ENCODE measurements around the gene SULT1C3.

The SULT1C3 gene

DNA sequence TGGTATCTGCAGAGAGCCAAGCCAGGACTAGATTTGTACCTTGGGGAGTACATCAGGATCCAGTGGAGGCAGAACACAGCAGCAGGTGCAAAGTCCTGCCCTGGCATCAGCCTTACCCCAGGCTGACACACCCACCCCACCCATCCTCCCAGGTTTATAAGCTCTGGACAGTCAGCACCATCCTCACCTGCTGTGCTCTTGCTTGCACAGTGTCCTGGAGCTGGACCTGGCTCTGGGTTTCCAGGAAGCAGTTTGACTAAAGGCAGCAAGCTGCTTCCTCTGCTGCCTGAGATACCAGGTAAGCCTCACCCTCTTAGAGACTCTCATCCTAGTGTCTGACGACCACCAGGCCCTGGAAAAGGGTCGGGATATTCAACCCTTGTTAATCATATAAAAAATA is at the start of gene SULT1C3:
SULT1C3 (plus strand) TSS at position 183 of the 400 bp plus-strand sequence. CDS start 7,227 bp downstream, outside the sequence.
- H3K4me3 ChIP-seq: no peak within 1 kb of the TSS
- no peak within 1 kb of the TSS for H3K9ac ChIP-seq (ENCODE audit: insufficient read length)
- DNase-seq (ENCODE audit: low read depth, low spot score): no peak
- no peak for TF ChIP-seq FOXP2 (optimal IDR thresholded peaks at IDR 0.05; ENCODE audit: control extremely low read depth, extremely low read length, insufficient read depth)
- TF ChIP-seq POLR2AphosphoS5 (IDR thresholded peaks at IDR 0.05; ENCODE audit: borderline replicate concordance, low read depth, low read length): no peak
- no peak for TF ChIP-seq EZH2 (IDR thresholded peaks at IDR 0.05)
- no peak within 1 kb of the TSS for H3K27ac ChIP-seq
- no peaks in the 10 kb centered on the region for H3K36me3 ChIP-seq (ENCODE audit: insufficient read depth, low read length)
- no peaks in the 10 kb centered on the region for H3K9me3 ChIP-seq (ENCODE audit: low read depth, low read length)

DNA sequence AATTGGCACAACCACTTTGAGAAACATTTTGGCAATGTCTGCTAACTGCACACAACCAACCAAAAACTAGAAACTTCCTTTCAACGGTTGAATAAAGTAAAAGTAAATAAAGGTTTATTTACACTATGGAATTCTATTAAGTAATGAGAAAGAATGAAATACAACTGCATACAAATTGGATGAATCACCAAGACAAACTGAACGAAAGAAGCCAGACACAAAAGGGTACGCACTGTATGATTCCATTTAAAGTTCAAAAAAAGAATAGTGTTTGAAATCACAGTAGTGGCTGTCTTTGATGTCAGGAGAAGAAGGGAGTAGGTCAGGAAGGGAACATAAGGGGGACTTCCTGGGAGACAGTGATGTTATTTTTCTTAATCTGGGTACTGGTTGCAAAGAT is 46.5 kb upstream of the SULT1C3 start:
- DNase-seq (ENCODE audit: low read depth, low spot score): no peak
- H3K9me3 ChIP-seq (ENCODE audit: low read depth, low read length): no peaks in the 10 kb centered on the region
- H3K4me3 ChIP-seq: no peak overlapping the region
- H3K27ac ChIP-seq: no peak overlapping the region
- no peak overlapping the region for H3K9ac ChIP-seq (ENCODE audit: insufficient read length)
- H3K36me3 ChIP-seq (ENCODE audit: insufficient read depth, low read length): no peaks in the 10 kb centered on the region
- no peak for TF ChIP-seq FOXP2 (optimal IDR thresholded peaks at IDR 0.05; ENCODE audit: control extremely low read depth, extremely low read length, insufficient read depth)
- TF ChIP-seq POLR2AphosphoS5 (IDR thresholded peaks at IDR 0.05; ENCODE audit: borderline replicate concordance, low read depth, low read length): no peak
- TF ChIP-seq EZH2 (IDR thresholded peaks at IDR 0.05): no peak

DNA sequence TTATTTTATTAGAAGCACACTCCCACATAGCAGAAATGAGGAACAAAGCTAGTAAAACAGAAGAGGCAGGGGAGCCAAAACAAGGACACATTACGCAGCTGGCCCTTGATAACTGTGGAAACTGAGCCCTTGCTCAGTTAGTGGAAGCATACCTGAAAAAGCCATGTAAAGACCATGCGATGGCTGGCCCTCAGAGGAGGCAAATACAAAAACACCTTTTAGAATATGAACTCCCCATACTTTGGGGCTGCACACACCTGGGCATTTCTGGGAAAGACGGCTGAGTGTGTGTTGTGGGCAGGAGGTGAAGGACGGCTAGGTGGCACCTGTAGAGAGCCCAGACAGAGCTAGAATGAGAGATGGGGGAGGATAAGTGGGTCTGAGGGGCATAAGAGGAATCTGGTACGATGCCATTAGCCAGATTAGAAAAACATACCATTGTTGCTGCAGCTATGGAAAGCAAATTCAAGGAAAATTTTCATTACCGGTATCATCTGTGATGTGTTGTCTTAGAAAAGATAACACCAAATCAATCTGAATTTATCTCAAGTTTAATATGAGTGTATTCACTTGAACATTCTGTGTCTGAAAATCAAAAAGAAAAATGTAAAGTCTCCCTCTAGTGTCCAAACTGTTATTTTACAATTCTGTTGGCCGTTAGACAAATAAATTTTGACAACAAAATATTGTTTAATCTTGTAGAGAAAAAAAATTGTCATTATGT is 45.2 kb upstream of the SULT1C3 start:
- no peak overlapping the region for H3K9ac ChIP-seq (ENCODE audit: insufficient read length)
- H3K27ac ChIP-seq: no peak overlapping the region
- H3K4me3 ChIP-seq: no peak overlapping the region
- no peak for TF ChIP-seq EZH2 (IDR thresholded peaks at IDR 0.05)
- no peaks in the 10 kb centered on the region for H3K9me3 ChIP-seq (ENCODE audit: low read depth, low read length)
- no peaks in the 10 kb centered on the region for H3K36me3 ChIP-seq (ENCODE audit: insufficient read depth, low read length)
- no peak for DNase-seq (ENCODE audit: low read depth, low spot score)

DNA sequence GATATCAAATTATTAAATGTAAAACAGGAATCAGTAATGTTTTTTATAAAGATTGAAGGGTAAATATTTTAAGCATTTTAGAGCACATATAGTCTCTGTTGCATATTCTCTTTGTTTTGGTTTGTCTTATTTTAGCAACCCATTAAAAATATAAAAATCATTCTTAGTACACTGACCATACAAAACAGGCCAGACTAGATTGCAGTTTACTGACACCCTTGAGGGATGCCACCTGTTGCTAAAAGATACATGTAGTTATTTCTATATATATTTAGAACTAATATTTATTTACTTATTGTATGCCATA is 44.7 kb upstream of the SULT1C3 start:
- DNase-seq (ENCODE audit: low read depth, low spot score): no peak
- no peak overlapping the region for H3K27ac ChIP-seq
- no peaks in the 10 kb centered on the region for H3K9me3 ChIP-seq (ENCODE audit: low read depth, low read length)
- no peak for TF ChIP-seq POLR2AphosphoS5 (IDR thresholded peaks at IDR 0.05; ENCODE audit: borderline replicate concordance, low read depth, low read length)
- TF ChIP-seq EZH2 (IDR thresholded peaks at IDR 0.05): no peak
- no peak for TF ChIP-seq FOXP2 (optimal IDR thresholded peaks at IDR 0.05; ENCODE audit: control extremely low read depth, extremely low read length, insufficient read depth)
- H3K9ac ChIP-seq (ENCODE audit: insufficient read length): no peak overlapping the region
- H3K4me3 ChIP-seq: no peak overlapping the region
- no peaks in the 10 kb centered on the region for H3K36me3 ChIP-seq (ENCODE audit: insufficient read depth, low read length)

DNA sequence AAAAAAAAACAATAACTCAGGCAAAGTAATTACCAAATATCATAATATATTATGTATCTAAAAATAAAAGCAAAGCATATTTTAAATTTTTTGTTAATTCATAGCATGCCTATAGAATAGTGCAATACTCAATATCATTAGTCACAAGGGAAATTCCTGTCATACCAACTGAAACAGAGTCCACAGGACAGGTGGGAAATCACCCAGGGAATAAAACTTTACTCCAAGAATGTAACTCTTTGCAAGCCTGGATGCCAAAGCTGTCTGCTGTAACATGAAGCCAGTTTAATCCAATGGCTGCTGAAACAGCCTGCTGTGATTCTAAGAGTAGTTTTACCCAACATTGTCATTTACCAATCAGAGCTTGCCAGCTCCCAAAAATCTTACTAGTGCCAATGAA is 40.0 kb upstream of the SULT1C3 start:
- TF ChIP-seq EZH2 (IDR thresholded peaks at IDR 0.05): no peak
- TF ChIP-seq FOXP2 (optimal IDR thresholded peaks at IDR 0.05; ENCODE audit: control extremely low read depth, extremely low read length, insufficient read depth): no peak
- TF ChIP-seq POLR2AphosphoS5 (IDR thresholded peaks at IDR 0.05; ENCODE audit: borderline replicate concordance, low read depth, low read length): no peak
- H3K9ac ChIP-seq (ENCODE audit: insufficient read length): no peak overlapping the region
- no peaks in the 10 kb centered on the region for H3K36me3 ChIP-seq (ENCODE audit: insufficient read depth, low read length)
- H3K9me3 ChIP-seq (ENCODE audit: low read depth, low read length): no peaks in the 10 kb centered on the region
- DNase-seq (ENCODE audit: low read depth, low spot score): no peak
- H3K4me3 ChIP-seq: no peak overlapping the region
- no peak overlapping the region for H3K27ac ChIP-seq

DNA sequence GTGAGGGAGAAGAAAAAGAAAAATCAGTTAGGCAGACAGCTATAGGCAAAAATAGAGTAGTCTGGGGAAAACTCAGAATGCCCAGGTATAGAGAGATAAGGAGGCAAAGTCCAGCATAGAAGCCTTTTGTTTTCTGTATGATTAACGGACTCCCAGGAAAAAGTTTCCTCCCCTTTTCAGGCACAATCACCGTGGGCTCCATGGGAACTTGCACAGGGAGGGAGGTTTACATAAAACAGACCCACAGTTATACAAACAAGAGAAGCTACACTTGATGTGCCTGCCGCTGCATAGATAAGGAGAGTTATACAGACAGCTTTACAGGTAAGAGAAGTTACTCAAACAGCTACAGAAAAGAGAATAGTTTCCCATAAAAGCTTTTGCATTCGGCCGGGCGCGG is 39.2 kb upstream of the SULT1C3 start:
- no peak for DNase-seq (ENCODE audit: low read depth, low spot score)
- no peak overlapping the region for H3K9ac ChIP-seq (ENCODE audit: insufficient read length)
- no peak overlapping the region for H3K27ac ChIP-seq
- H3K36me3 ChIP-seq (ENCODE audit: insufficient read depth, low read length): no peaks in the 10 kb centered on the region
- no peaks in the 10 kb centered on the region for H3K9me3 ChIP-seq (ENCODE audit: low read depth, low read length)
- no peak overlapping the region for H3K4me3 ChIP-seq
- TF ChIP-seq POLR2AphosphoS5 (IDR thresholded peaks at IDR 0.05; ENCODE audit: borderline replicate concordance, low read depth, low read length) (no peak), FOXP2 (optimal IDR thresholded peaks at IDR 0.05; ENCODE audit: control extremely low read depth, extremely low read length, insufficient read depth) (no peak), EZH2 (IDR thresholded peaks at IDR 0.05) (no peak)

DNA sequence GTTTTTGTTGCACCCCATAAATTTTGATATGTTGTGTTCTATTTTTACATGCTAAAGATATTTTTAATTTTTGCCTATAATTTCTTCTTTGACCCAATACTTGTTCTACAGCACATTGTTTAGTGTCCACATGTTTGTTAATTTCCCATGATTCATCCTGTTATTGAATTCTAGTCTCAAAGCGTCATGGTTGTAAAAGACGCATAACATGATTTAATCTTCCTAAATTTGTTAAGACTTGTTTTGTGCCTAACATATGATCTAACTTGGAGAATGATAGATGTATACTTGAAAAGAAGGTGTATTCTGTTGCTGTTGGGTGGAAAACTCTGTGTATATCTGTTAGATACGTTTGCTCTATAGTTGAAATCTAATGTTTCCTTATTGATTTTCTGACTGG is 27.1 kb upstream of the SULT1C3 start:
- Histone ChIP-seq H3K9ac (ENCODE audit: insufficient read length) (no peak overlapping the region), H3K27ac (no peak overlapping the region), H3K36me3 (ENCODE audit: insufficient read depth, low read length) (no peaks in the 10 kb centered on the region), H3K4me3 (no peak overlapping the region), H3K9me3 (ENCODE audit: low read depth, low read length) (no peaks in the 10 kb centered on the region)
- no peak for TF ChIP-seq FOXP2 (optimal IDR thresholded peaks at IDR 0.05; ENCODE audit: control extremely low read depth, extremely low read length, insufficient read depth)
- no peak for TF ChIP-seq POLR2AphosphoS5 (IDR thresholded peaks at IDR 0.05; ENCODE audit: borderline replicate concordance, low read depth, low read length)
- no peak for TF ChIP-seq EZH2 (IDR thresholded peaks at IDR 0.05)
- no peak for DNase-seq (ENCODE audit: low read depth, low spot score)

DNA sequence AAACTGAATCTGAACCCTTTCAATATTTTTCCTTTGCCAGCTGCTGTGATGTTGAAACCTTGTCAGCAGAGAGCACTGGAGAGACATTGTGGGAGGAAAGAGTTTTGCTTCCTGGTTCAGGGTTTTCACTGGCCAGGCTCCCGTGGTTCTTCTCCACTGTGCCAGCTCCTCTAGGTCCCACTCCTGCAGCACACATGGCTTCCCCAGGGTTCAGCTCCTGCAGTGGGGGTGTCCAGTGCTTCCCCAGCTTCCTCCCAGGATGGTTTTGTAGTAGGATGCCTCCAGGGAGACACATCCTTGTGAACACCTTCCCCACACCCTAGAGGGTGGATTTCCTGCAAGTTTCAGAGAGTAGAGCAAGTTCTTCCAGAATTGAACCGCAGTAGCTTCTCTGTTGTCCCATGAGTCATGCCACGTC is 24.0 kb upstream of the SULT1C3 start:
- TF ChIP-seq EZH2 (IDR thresholded peaks at IDR 0.05) (no peak), FOXP2 (optimal IDR thresholded peaks at IDR 0.05; ENCODE audit: control extremely low read depth, extremely low read length, insufficient read depth) (no peak), POLR2AphosphoS5 (IDR thresholded peaks at IDR 0.05; ENCODE audit: borderline replicate concordance, low read depth, low read length) (no peak)
- H3K9ac ChIP-seq (ENCODE audit: insufficient read length): no peak overlapping the region
- no peaks in the 10 kb centered on the region for H3K9me3 ChIP-seq (ENCODE audit: low read depth, low read length)
- H3K27ac ChIP-seq: no peak overlapping the region
- no peak for DNase-seq (ENCODE audit: low read depth, low spot score)
- no peak overlapping the region for H3K4me3 ChIP-seq
- no peaks in the 10 kb centered on the region for H3K36me3 ChIP-seq (ENCODE audit: insufficient read depth, low read length)

DNA sequence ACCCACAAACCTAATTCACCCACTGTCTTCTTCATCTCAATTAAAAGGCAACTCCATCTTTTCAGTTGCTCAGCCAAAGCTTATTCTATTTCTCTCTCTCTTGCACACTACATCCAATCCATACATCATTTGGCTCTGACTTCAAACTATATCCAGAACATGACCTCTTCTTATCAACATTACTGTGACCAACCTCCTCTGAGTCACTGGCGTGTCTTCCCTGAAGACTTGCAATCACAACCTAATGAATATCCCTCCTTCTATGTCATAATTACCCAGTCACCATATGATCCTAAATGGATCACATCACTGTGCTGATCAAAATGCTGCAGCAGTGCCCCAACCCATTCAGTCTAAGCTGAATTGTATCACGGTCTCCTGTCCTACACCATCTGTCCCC is 22.6 kb upstream of the SULT1C3 start:
- no peak for DNase-seq (ENCODE audit: low read depth, low spot score)
- H3K27ac ChIP-seq: no peak overlapping the region
- TF ChIP-seq EZH2 (IDR thresholded peaks at IDR 0.05) (no peak), POLR2AphosphoS5 (IDR thresholded peaks at IDR 0.05; ENCODE audit: borderline replicate concordance, low read depth, low read length) (no peak), FOXP2 (optimal IDR thresholded peaks at IDR 0.05; ENCODE audit: control extremely low read depth, extremely low read length, insufficient read depth) (no peak)

More for the DNA sequence above, 22.6 kb upstream of the SULT1C3 start:
- Histone ChIP-seq H3K36me3 (ENCODE audit: insufficient read depth, low read length) (no peaks in the 10 kb centered on the region), H3K9me3 (ENCODE audit: low read depth, low read length) (no peaks in the 10 kb centered on the region), H3K4me3 (no peak overlapping the region), H3K9ac (ENCODE audit: insufficient read length) (no peak overlapping the region)
